Activated CD4-positive, alpha-beta T cell treated with anti-CD3 and anti-CD28 coated beads for 48 hours (primary cell): ENCODE measurements around the gene YIPF2.

Experiments
- DNase-seq: peaks from one replicate; pipeline ENCODE4 v3.0.0-alpha.2; 2020

The YIPF2 gene

GRCh38 chr19:10872546-10873107 lies 55.8 kb downstream of the YIPF2 start:
- no peak for DNase-seq
